ENCODE data around the gene USP47. TPM values are rescaled to one million over a fixed set of nuclear protein-coding genes. Genes with fewer than 3 reads are reported as not detected.

The USP47 gene
- total and polyA plus RNA-seq, 2 experiments from 2014 or later = 16.3 to 36.7 TPM

DNA sequence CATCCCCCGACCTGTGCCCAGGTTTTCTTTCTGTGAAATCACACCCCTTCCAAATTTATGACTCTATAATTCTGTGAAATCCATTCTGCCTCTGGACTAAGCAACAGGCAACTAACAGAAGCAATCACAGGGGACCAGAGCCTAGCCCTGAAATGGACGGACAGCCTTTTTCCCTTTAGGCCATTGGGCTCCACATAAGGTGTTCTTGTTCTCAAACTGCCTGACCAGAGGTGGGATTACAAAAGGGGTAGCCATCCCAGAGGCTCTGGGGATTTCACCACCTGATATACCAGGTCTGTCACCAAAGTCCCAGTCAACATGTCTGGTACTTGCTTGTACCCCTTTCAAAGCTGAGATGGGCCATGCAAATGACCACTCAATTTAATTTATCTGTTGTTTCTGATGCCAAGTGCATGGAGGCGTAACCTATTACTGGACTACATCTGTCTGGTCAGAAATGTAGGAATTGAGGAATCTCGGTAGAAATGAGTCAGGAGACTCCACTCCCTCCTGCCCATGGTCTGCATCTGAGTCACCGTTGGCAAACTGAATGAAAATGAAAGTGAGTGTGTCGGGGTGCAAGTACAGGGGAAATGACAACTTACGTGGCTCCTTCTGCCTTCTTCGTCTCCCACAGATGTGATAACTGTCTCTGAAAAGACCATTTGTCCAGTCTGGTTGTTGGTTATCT is 156.5 kb downstream of the USP47 start:
- no peaks in the 10 kb centered on the region for H3K27me3 ChIP-seq (ENCODE audit: insufficient read depth)
- H3K36me3 Mint-ChIP-seq (ENCODE audit: low read depth) = peaks cover 7% of the 10 kb centered on the region; the same call in 2 of the 3 replicates
- H3K4me3 ChIP-seq = no peak overlapping the region
- no peak overlapping the region for H3K27ac ChIP-seq (ENCODE audit: low read depth)
- no peaks in the 10 kb centered on the region; the same call in 2 of the 3 replicates for H3K4me1 Mint-ChIP-seq
- no peaks in the 10 kb centered on the region for H3F3A ChIP-seq (replicated peaks; ENCODE audit: low read depth)
- H3K79me2 ChIP-seq (replicated peaks; ENCODE audit: insufficient read depth) = no peaks in the 10 kb centered on the region
- no peak for TF ChIP-seq STAT1 (IDR thresholded peaks at IDR 0.05; ENCODE audit: unreplicated experiment)
- TF ChIP-seq ZNF114 (CRISPR knock-in tag; IDR thresholded peaks at IDR 0.05) = no peak
- TF ChIP-seq POLR2AphosphoS5 (IDR thresholded peaks at IDR 0.05; ENCODE audit: low read depth) = no peak
- TF ChIP-seq EZH2phosphoT487 (IDR thresholded peaks at IDR 0.05; ENCODE audit: unreplicated experiment) = no peak
- TF ChIP-seq ZNF331 (CRISPR knock-in tag; IDR thresholded peaks at IDR 0.05; ENCODE audit: low read depth) = no peak
- no peak for TF ChIP-seq ETS1 (IDR thresholded peaks at IDR 0.05)
- no peak for TF ChIP-seq CREB1 (CRISPR knock-in tag; IDR thresholded peaks at IDR 0.05; ENCODE audit: low read depth)
- no peak for TF ChIP-seq EZH2 (IDR thresholded peaks at IDR 0.05; ENCODE audit: low read depth, unreplicated experiment)
- TF ChIP-seq, protein P1, sequence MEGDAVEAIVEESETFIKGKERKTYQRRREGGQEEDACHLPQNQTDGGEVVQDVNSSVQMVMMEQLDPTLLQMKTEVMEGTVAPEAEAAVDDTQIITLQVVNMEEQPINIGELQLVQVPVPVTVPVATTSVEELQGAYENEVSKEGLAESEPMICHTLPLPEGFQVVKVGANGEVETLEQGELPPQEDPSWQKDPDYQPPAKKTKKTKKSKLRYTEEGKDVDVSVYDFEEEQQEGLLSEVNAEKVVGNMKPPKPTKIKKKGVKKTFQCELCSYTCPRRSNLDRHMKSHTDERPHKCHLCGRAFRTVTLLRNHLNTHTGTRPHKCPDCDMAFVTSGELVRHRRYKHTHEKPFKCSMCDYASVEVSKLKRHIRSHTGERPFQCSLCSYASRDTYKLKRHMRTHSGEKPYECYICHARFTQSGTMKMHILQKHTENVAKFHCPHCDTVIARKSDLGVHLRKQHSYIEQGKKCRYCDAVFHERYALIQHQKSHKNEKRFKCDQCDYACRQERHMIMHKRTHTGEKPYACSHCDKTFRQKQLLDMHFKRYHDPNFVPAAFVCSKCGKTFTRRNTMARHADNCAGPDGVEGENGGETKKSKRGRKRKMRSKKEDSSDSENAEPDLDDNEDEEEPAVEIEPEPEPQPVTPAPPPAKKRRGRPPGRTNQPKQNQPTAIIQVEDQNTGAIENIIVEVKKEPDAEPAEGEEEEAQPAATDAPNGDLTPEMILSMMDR (conservative IDR thresholded peaks at IDR 0.05; ENCODE audit: low read depth in 2 of 2) = no peak
- TF ChIP-seq NANOG (IDR thresholded peaks at IDR 0.05; ENCODE audit: borderline replicate concordance) = no peak
- TF ChIP-seq, protein P2, sequence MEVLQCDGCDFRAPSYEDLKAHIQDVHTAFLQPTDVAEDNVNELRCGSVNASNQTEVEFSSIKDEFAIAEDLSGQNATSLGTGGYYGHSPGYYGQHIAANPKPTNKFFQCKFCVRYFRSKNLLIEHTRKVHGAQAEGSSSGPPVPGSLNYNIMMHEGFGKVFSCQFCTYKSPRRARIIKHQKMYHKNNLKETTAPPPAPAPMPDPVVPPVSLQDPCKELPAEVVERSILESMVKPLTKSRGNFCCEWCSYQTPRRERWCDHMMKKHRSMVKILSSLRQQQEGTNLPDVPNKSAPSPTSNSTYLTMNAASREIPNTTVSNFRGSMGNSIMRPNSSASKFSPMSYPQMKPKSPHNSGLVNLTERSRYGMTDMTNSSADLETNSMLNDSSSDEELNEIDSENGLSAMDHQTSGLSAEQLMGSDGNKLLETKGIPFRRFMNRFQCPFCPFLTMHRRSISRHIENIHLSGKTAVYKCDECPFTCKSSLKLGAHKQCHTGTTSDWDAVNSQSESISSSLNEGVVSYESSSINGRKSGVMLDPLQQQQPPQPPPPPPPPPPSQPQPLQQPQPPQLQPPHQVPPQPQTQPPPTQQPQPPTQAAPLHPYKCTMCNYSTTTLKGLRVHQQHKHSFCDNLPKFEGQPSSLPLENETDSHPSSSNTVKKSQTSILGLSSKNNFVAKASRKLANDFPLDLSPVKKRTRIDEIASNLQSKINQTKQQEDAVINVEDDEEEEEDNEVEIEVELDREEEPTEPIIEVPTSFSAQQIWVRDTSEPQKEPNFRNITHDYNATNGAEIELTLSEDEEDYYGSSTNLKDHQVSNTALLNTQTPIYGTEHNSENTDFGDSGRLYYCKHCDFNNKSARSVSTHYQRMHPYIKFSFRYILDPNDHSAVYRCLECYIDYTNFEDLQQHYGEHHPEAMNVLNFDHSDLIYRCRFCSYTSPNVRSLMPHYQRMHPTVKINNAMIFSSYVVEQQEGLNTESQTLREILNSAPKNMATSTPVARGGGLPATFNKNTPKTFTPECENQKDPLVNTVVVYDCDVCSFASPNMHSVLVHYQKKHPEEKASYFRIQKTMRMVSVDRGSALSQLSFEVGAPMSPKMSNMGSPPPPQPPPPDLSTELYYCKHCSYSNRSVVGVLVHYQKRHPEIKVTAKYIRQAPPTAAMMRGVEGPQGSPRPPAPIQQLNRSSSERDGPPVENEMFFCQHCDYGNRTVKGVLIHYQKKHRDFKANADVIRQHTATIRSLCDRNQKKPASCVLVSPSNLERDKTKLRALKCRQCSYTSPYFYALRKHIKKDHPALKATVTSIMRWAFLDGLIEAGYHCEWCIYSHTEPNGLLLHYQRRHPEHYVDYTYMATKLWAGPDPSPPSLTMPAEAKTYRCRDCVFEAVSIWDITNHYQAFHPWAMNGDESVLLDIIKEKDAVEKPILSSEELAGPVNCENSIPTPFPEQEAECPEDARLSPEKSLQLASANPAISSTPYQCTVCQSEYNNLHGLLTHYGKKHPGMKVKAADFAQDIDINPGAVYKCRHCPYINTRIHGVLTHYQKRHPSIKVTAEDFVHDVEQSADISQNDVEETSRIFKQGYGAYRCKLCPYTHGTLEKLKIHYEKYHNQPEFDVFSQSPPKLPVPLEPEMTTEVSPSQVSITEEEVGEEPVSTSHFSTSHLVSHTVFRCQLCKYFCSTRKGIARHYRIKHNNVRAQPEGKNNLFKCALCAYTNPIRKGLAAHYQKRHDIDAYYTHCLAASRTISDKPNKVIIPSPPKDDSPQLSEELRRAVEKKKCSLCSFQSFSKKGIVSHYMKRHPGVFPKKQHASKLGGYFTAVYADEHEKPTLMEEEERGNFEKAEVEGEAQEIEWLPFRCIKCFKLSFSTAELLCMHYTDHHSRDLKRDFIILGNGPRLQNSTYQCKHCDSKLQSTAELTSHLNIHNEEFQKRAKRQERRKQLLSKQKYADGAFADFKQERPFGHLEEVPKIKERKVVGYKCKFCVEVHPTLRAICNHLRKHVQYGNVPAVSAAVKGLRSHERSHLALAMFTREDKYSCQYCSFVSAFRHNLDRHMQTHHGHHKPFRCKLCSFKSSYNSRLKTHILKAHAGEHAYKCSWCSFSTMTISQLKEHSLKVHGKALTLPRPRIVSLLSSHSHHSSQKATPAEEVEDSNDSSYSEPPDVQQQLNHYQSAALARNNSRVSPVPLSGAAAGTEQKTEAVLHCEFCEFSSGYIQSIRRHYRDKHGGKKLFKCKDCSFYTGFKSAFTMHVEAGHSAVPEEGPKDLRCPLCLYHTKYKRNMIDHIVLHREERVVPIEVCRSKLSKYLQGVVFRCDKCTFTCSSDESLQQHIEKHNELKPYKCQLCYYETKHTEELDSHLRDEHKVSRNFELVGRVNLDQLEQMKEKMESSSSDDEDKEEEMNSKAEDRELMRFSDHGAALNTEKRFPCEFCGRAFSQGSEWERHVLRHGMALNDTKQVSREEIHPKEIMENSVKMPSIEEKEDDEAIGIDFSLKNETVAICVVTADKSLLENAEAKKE (CRISPR knock-in tag; IDR thresholded peaks at IDR 0.05) = no peak
- TF ChIP-seq, protein P3, sequence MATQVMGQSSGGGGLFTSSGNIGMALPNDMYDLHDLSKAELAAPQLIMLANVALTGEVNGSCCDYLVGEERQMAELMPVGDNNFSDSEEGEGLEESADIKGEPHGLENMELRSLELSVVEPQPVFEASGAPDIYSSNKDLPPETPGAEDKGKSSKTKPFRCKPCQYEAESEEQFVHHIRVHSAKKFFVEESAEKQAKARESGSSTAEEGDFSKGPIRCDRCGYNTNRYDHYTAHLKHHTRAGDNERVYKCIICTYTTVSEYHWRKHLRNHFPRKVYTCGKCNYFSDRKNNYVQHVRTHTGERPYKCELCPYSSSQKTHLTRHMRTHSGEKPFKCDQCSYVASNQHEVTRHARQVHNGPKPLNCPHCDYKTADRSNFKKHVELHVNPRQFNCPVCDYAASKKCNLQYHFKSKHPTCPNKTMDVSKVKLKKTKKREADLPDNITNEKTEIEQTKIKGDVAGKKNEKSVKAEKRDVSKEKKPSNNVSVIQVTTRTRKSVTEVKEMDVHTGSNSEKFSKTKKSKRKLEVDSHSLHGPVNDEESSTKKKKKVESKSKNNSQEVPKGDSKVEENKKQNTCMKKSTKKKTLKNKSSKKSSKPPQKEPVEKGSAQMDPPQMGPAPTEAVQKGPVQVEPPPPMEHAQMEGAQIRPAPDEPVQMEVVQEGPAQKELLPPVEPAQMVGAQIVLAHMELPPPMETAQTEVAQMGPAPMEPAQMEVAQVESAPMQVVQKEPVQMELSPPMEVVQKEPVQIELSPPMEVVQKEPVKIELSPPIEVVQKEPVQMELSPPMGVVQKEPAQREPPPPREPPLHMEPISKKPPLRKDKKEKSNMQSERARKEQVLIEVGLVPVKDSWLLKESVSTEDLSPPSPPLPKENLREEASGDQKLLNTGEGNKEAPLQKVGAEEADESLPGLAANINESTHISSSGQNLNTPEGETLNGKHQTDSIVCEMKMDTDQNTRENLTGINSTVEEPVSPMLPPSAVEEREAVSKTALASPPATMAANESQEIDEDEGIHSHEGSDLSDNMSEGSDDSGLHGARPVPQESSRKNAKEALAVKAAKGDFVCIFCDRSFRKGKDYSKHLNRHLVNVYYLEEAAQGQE (IDR thresholded peaks at IDR 0.05; ENCODE audit: unreplicated experiment) = no peak
- no peak for TF ChIP-seq JUNB (IDR thresholded peaks at IDR 0.05; ENCODE audit: unreplicated experiment)
- no peak overlapping the region; the same call in 1 of the 2 replicates for H3K27ac Mint-ChIP-seq
- no peaks in the 10 kb centered on the region for H3K9me2 ChIP-seq (ENCODE audit: insufficient read depth)
- no peaks in the 10 kb centered on the region for H3K9me3 Mint-ChIP-seq
- DNase-seq (ENCODE audit: low spot score) = no peak
- no peaks in the 10 kb centered on the region for H3K4me1 ChIP-seq (ENCODE audit: insufficient read depth)
- H3K36me3 ChIP-seq (ENCODE audit: insufficient read depth) = peaks cover 7% of the 10 kb centered on the region
- no peaks in the 10 kb centered on the region for H3K27me3 Mint-ChIP-seq (ENCODE audit: insufficient read depth, low read depth, poor library complexity)
- H4K20me1 ChIP-seq (replicated peaks; ENCODE audit: insufficient read depth) = peaks cover 4% of the 10 kb centered on the region
- no peak for ATAC-seq
- no peak overlapping the region for H2AFZ ChIP-seq
- H3K4me2 ChIP-seq = no peak overlapping the region
- H3K4me3 Mint-ChIP-seq = no peak overlapping the region
